Amygdala (tissue), 56 donors: ENCODE measurements around the gene CARD11.

ENCODE experiments used
- DNase-seq, 56 donors: peaks; one replicate each; lab custom pipeline; 2025; lab: John Stamatoyannopoulos, UW

Gene CARD11

GRCh38 chr7:2918406-2918805, 125.3 kb downstream of the CARD11 start:
- no peak for DNase-seq

- no peak for DNase-seq
Observed at GRCh38 chr7:2915023-2915422, 128.6 kb downstream of the CARD11 start.

GRCh38 chr7:2913760-2914387, 129.8 kb downstream of the CARD11 start:
- peak in 20 of 56 donors; percentile 11 to 70 (median 34) for DNase-seq

GRCh38 chr7:2912684-2913439, 130.8 kb downstream of the CARD11 start:
- no peak for DNase-seq

- DNase-seq: peak in 1 of 56 donors; percentile 7
Observed at GRCh38 chr7:2911466-2911865, 132.2 kb downstream of the CARD11 start.

GRCh38 chr7:2909471-2910039, 134.1 kb downstream of the CARD11 start:
- no peak for DNase-seq

- no peak for DNase-seq
Observed at GRCh38 chr7:2909043-2909442, 134.6 kb downstream of the CARD11 start.

- DNase-seq: no peak
Observed at GRCh38 chr7:2908103-2908683, 135.5 kb downstream of the CARD11 start.

- DNase-seq: no peak
Observed at GRCh38 chr7:2906197-2906931, 137.3 kb downstream of the CARD11 start.

GRCh38 chr7:2905500-2905899, 138.2 kb downstream of the CARD11 start:
- DNase-seq: no peak

- DNase-seq: no peak
Observed at GRCh38 chr7:2905027-2905426, 138.6 kb downstream of the CARD11 start.

GRCh38 chr7:2904202-2904601, 139.5 kb downstream of the CARD11 start:
- no peak for DNase-seq

GRCh38 chr7:2903682-2904162, 139.9 kb downstream of the CARD11 start:
- no peak for DNase-seq

- DNase-seq: no peak
Observed at GRCh38 chr7:2897023-2897422, 146.6 kb downstream of the CARD11 start.

GRCh38 chr7:2896131-2896530, 147.5 kb downstream of the CARD11 start:
- no peak for DNase-seq

GRCh38 chr7:2894118-2894940, 149.3 kb downstream of the CARD11 start:
- no peak for DNase-seq

GRCh38 chr7:2893411-2893861, 150.2 kb downstream of the CARD11 start:
- no peak for DNase-seq

GRCh38 chr7:2892549-2892948, 151.1 kb downstream of the CARD11 start:
- no peak for DNase-seq

GRCh38 chr7:2887816-2888215, 155.9 kb downstream of the CARD11 start:
- DNase-seq: peak in 9 of 56 donors; percentile 7 to 33 (median 22)

GRCh38 chr7:2886900-2887299, 156.8 kb downstream of the CARD11 start:
- peak in 16 of 56 donors; percentile 5 to 62 (median 17) for DNase-seq
